Skeletal muscle satellite cell (primary cell): ENCODE results near the gene PRDX1. TPM values are rescaled to one million over a fixed set of nuclear protein-coding genes. Genes with fewer than 3 reads are reported as not detected.

ENCODE experiments used
- H3K27me3 ChIP-seq: 2 replicates; pipeline ENCODE4 v1.7.0; 2013; ENCODE audit warnings: low read length; ENCODE audit not compliant: control insufficient read depth, insufficient read depth
- H3K36me3 ChIP-seq: 2 replicates; pipeline ENCODE4 v1.7.0; 2013; ENCODE audit warnings: mild to moderate bottlenecking, control low read depth, low read length; ENCODE audit not compliant: insufficient read depth
- H3K4me1 ChIP-seq: 2 replicates; pipeline ENCODE4 v1.7.0; 2013; ENCODE audit warnings: low read length; ENCODE audit not compliant: control insufficient read depth, insufficient read depth
- H3K4me2 ChIP-seq: 2 replicates; pipeline ENCODE4 v1.7.0; 2013; ENCODE audit warnings: mild to moderate bottlenecking, low read length
- H3K4me3 ChIP-seq: 2 replicates; pipeline ENCODE4 v1.7.0; 2013; ENCODE audit warnings: low read length
- H3K9ac ChIP-seq: 2 replicates; pipeline ENCODE4 v1.7.0; 2013; ENCODE audit warnings: mild to moderate bottlenecking, low read depth, low read length, moderate library complexity
- H3K9me3 ChIP-seq: replicated peaks from 2 replicates; pipeline ENCODE4 v1.7.0; 2013; ENCODE audit warnings: mild to moderate bottlenecking, control low read depth, low read length
- total RNA-seq: library from RNA; depleted of rRNA; stranded (reverse); fragments of >200 nt; gene quantifications from 2 replicates; pipeline ENCODE4 v1.2.3, GENCODE V29; 2012; rRNA removed

Gene PRDX1
- total RNA-seq, result 504 and 574 TPM in 2 replicates

DNA sequence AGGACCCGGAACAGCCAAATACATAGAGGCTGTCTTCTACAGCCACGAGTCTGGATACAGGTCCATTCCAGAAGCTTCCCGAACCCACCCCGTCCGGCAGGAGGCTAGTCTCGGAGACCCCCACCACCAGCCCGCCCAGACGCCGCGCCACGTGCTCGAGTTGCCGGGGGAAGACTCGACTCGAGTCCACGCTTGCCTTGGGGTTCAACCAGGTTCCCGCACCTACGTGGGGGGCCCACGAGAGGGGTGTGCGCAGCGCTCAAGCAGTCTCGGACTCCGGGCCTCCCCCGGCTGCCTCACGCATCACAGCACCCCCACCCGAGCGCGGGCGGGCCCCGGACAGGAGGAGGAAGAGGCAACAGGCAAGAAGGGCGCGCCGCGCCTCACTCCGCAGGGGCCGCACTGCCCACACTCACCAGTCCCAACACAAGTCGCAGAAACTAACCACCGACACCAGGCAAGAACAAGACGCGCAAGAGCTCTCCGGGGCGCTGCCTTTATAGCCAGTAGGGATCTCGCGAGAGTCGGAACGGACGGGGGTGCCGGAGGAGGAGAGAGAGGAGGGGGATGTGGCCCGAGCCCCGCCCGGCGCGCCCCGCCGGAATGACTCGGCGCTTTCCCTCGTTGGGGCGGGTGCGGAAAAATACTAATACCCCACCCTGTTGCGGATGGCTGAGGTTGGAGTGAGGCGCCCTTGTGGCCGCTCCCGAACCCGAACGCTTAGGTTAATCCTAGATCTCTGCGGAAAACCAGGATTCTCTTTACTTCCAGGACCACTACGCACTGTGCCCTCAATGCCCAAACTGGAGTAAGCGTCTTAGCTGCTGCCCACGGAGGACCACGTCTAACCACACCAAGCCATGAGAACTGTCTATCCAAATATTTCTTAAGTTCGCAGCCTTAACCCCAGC lies at the start of gene PRDX1:
Gene PRDX1, minus strand, starts transcription at position 472 of the 911 bp plus-strand sequence. CDS start 2,841 bp downstream, outside the sequence.
- Histone ChIP-seq H3K27me3 (no peaks in the 10 kb centered on the region), H3K9me3 (no peaks in the 10 kb centered on the region), H3K36me3 (peaks cover 11% of the 10 kb centered on the region), H3K4me2 (peak within 1 kb of the TSS; percentile 95), H3K4me3 (peak within 1 kb of the TSS; percentile 97), H3K9ac (peak within 1 kb of the TSS; percentile 97), H3K4me1 (peaks cover 24% of the 10 kb centered on the region)

DNA sequence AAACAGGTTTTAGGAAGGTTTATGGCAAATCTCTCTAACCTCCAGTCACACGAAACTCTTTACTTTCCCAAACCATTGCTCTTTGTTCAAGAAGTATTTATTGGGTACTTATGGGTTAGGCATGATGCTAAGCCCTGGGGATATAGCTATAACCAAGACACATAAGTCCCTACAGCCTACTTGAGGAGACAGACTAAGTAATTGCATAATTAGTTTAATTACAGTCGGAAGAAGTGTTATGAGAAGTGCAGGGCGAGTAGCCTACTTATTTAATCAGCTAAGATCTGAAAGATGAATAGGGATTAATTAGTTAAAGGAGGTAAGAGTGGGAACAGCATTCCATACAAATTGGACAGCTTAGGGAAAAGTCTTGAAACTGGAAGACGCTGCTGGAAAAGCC lies 48.9 kb upstream of the PRDX1 start:
- Histone ChIP-seq H3K9me3 (no peaks in the 10 kb centered on the region), H3K9ac (no peak overlapping the region), H3K27me3 (no peaks in the 10 kb centered on the region), H3K36me3 (peaks cover 42% of the 10 kb centered on the region), H3K4me3 (no peak overlapping the region), H3K4me1 (no peaks in the 10 kb centered on the region), H3K4me2 (no peak overlapping the region)

DNA sequence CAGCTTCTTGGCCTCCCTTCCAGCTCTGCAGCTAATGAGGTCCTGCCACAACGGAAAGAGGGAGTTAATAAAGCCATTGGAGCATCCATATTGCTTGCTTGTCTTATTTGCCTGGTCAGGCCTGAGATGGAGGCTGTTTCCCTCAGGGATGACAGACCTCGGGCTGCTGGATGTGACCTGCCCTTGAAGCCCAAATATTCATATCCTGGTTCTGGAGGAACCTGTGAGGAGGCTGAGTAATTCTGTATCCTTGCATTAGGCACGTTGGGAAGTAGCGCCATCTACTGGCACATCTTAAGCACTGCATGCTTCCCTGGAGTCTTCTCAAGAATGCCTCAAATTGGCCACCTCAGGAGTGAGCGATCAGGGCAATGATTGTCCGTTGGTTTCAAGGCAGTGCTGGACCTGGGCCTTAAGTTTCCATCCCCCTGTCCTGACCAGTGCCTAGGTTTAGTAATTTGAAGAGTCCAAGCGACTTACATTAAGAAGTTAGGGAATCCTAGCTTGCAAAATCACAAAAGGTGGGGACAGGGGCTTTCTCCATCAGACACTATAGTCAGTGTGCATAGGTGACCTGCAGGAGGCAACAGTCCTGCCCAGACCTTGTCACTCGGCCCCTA lies 48.4 kb upstream of the PRDX1 start:
- Histone ChIP-seq H3K4me1 (no peaks in the 10 kb centered on the region), H3K27me3 (no peaks in the 10 kb centered on the region), H3K4me2 (no peak overlapping the region), H3K9me3 (no peaks in the 10 kb centered on the region), H3K4me3 (no peak overlapping the region), H3K36me3 (peaks cover 42% of the 10 kb centered on the region), H3K9ac (no peak overlapping the region)

DNA sequence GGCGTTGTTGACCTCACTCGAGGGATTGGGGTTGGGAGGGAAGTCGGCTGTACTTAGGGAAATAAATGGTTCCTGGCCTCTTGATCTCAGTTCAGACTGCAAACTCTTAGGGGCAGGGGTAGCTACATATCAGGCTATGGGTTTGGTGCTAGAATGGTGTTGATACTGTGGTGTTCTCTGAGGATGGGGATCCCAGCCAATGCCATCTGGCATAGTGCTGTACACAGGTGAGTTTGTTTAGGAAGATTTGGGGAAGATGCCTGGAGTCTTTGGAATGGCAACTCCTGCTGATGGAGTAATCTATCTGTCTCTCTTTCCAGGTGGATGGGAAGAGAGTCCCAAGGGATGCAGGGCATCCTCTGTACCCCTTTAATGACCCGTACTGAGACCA lies 47.9 kb upstream of the PRDX1 start:
- H3K4me3 ChIP-seq, result no peak overlapping the region
- H3K27me3 ChIP-seq, result no peaks in the 10 kb centered on the region
- no peak overlapping the region for H3K4me2 ChIP-seq
- peaks cover 42% of the 10 kb centered on the region for H3K36me3 ChIP-seq
- no peaks in the 10 kb centered on the region for H3K9me3 ChIP-seq
- H3K4me1 ChIP-seq, result no peaks in the 10 kb centered on the region
- H3K9ac ChIP-seq, result no peak overlapping the region

DNA sequence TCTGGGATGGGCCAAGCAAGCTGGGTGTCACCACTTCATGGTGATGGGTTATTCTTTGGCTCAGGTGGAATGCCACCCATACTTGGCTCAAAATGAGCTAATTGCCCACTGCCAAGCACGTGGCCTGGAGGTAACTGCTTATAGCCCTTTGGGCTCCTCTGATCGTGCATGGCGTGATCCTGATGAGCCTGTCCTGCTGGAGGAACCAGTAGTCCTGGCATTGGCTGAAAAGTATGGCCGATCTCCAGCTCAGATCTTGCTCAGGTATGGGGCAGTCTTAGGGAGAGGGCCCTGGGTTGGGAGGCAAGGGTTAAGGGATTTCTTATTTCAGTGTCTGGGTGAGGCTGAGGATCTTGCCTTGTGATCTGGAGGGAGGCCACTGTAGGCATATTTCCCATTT lies 46.7 kb upstream of the PRDX1 start:
- no peaks in the 10 kb centered on the region for H3K4me1 ChIP-seq
- no peak overlapping the region for H3K9ac ChIP-seq
- no peaks in the 10 kb centered on the region for H3K27me3 ChIP-seq
- H3K4me3 ChIP-seq, result no peak overlapping the region
- H3K36me3 ChIP-seq, result peaks cover 50% of the 10 kb centered on the region
- no peak overlapping the region for H3K4me2 ChIP-seq
- H3K9me3 ChIP-seq, result no peaks in the 10 kb centered on the region

DNA sequence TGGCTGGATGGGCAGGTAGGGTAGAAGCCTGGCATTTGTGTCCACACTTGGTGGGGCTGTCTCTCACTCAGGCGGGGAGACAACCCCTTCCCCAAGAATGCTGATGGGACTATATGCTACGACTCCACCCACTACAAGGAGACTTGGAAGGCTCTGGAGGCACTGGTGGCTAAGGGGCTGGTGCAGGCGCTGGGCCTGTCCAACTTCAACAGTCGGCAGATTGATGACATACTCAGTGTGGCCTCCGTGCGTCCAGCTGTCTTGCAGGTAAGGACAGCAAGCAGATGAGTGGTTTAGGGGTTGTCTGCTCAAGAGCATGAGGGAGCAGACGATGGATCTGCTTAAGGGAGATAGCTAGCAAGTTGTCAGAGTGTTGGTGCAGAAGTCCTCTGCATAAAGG lies 46.2 kb upstream of the PRDX1 start:
- H3K4me3 ChIP-seq, result no peak overlapping the region
- peaks cover 51% of the 10 kb centered on the region for H3K36me3 ChIP-seq
- H3K4me2 ChIP-seq, result no peak overlapping the region
- no peak overlapping the region for H3K9ac ChIP-seq
- no peaks in the 10 kb centered on the region for H3K4me1 ChIP-seq
- H3K27me3 ChIP-seq, result no peaks in the 10 kb centered on the region
- no peaks in the 10 kb centered on the region for H3K9me3 ChIP-seq

DNA sequence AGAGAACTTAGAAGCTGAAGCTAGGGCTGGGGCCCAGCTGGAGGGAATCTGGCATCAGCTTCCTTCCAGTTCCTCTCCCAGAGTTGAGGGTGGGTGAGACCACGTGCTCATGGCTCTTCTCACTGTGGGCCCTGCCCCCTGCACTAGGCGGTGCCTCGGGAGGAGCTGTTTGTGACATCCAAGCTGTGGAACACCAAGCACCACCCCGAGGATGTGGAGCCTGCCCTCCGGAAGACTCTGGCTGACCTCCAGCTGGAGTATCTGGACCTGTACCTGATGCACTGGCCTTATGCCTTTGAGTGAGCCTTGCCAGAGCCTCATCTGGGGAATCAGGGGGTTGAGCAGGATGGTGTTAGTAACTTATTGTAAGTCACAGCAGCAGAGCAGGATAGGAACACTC lies 45.0 kb upstream of the PRDX1 start:
- H3K4me3 ChIP-seq, result no peak overlapping the region
- peaks cover 58% of the 10 kb centered on the region for H3K36me3 ChIP-seq

DNA sequence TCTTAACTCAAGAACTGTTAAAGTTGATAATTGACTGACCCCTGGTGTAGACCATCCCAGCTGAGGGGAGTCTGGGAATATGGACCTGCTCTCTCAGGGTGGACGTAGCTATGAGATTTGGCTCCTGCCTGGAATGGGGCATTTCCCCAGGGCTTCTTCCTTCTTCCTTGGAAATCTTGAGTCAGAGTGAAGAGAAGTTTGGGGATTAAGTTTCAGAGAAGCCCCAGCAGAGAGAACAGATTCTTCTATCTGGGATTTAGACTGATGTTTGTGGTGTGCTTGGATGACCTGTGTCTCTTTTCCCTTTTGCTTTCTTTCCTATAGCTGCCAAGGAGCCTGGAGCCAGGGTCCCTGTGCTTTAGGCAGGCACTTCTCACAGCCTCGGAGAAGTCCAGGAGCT lies 42.2 kb upstream of the PRDX1 start:
- no peak overlapping the region for H3K4me2 ChIP-seq
- H3K4me3 ChIP-seq, result no peak overlapping the region
- H3K27me3 ChIP-seq, result no peaks in the 10 kb centered on the region
- H3K36me3 ChIP-seq, result peaks cover 42% of the 10 kb centered on the region
- no peaks in the 10 kb centered on the region for H3K9me3 ChIP-seq
- no peak overlapping the region for H3K9ac ChIP-seq
- no peaks in the 10 kb centered on the region for H3K4me1 ChIP-seq

More for the DNA sequence above, 45.0 kb upstream of the PRDX1 start:
- no peaks in the 10 kb centered on the region for H3K27me3 ChIP-seq
- H3K9ac ChIP-seq, result no peak overlapping the region
- no peak overlapping the region for H3K4me2 ChIP-seq
- H3K4me1 ChIP-seq, result no peaks in the 10 kb centered on the region
- no peaks in the 10 kb centered on the region for H3K9me3 ChIP-seq

DNA sequence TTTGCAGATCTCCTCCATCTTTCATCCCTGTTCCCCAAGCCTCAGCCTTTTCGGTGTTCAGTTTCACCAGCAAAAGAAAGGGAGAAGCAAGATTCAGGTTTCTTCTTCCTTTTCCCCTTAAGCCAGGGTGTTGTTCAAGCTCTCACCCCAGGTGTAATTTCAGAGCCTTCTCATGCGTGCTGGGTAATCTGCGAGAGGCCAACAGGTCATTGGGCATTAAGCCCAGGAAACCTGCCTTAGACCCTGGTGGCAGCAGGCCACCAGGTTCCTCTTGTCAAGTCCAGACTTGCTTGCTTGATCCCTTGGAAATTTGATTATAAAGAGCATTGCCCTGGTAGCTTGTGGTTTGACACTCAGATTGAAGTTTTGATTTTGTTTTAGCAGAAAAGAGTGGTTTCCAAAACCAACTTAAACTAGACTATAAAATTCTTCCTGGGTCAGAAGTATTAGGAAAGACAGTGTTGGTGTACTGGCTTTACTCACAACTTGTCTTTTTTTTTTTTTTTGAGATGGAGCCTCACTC lies 35.8 kb upstream of the PRDX1 start:
- Histone ChIP-seq H3K9ac (no peak overlapping the region), H3K27me3 (no peaks in the 10 kb centered on the region), H3K36me3 (peaks cover 16% of the 10 kb centered on the region), H3K4me1 (peaks cover under 1% of the 10 kb centered on the region), H3K9me3 (no peaks in the 10 kb centered on the region), H3K4me3 (no peak overlapping the region), H3K4me2 (no peak overlapping the region)

DNA sequence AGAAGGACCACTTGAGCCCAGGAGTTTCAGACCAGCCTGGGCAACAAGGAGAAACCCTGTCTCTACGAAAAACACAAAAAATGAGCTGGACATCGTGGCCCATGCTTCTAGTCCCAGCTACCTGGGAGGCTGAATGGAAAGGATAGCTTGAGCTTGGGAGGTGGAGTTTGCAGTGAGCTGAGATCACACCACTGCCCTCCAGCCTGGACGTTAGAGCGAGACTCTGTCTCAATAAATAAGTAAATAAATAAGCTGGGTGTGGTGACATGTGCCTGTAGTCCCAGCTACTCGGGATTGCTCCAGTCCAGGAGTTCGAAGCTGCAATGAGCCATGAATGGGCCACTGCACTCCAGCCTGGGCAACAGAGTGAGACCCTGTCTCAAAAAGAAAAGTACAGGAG lies 32.5 kb upstream of the PRDX1 start:
- H3K9me3 ChIP-seq, result no peaks in the 10 kb centered on the region
- H3K4me1 ChIP-seq, result peaks cover 15% of the 10 kb centered on the region
- H3K4me2 ChIP-seq, result no peak overlapping the region
- no peak overlapping the region for H3K4me3 ChIP-seq
- H3K27me3 ChIP-seq, result no peaks in the 10 kb centered on the region
- peaks cover 6% of the 10 kb centered on the region for H3K36me3 ChIP-seq
- H3K9ac ChIP-seq, result no peak overlapping the region

DNA sequence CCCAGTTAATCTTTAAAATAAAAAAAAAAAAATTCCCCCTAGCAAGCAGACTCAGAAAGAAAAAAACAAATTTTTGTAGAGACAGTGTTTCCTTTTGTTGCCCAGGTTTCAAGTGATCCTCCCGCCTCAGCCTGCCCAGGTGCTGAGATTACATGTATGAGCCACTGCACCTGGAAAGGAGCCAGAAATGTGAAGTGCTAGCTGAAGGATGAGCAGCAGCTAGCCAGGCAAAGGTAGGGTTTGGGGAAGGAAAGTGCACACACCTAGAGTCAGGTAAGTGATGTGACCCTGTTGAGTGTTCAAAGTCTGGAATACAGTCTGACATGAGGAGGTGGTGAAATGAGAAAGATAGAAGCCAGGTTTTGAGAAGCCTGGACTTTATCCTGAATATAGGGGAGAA lies 30.6 kb upstream of the PRDX1 start:
- H3K36me3 ChIP-seq, result peaks cover 6% of the 10 kb centered on the region
- no peaks in the 10 kb centered on the region for H3K27me3 ChIP-seq
- peak overlapping the region; percentile 88 for H3K4me2 ChIP-seq
- H3K9ac ChIP-seq, result no peak overlapping the region
- H3K4me1 ChIP-seq, result peaks cover 15% of the 10 kb centered on the region
- H3K4me3 ChIP-seq, result no peak overlapping the region
- H3K9me3 ChIP-seq, result no peaks in the 10 kb centered on the region
